ENCODE data around the gene MYO5B. TPM values are rescaled to one million over a fixed set of nuclear protein-coding genes. Genes with fewer than 3 reads are reported as not detected.

MYO5B gene
- total RNA-seq, 4 donors from 2014 or later: 0.05 to 0.60 (median 0.35) TPM

DNA sequence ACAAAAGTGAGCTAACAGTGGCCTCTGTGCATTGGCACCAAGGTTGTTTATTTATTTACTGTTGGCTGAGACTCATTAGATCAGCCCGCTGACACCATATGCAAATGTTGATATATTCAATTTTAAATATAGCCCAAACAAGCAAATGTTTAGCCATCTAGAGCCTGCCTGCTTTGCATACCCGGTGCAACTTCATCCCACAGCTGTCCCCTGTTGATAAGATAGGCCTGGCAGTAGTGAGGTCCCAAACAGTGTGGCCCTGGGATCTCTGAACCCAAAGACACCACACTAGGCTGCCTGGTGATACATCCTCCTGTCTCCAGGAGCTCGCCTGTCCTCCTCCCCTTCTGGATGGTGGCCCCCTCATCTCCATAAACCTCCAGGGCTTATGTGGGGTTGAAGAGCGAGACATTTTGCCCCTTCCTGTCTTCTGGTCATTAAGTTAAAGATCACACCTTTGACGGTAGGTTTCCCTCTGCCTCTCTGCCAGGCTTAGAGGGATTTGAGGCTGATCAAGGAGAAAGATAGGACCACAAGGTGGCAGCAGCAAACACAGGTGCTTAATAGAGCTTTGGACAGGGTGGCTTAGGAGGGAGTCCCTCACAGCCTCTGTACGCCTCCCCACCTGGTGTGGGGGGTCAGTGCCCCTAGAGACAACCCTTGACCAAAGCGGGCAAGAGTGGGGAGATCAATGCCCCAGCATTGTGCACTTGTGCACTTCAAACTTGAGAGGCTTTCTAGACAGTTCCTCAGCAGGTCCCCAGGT is 23.7 kb upstream of the MYO5B start:
- DNase-seq (no peak), ATAC-seq (no peak)
- Histone ChIP-seq H3K27me3 (no peaks in the 10 kb centered on the region), H3K9me3 (no peaks in the 10 kb centered on the region), H3K4me1 (no peaks in the 10 kb centered on the region), H3K4me3 (no peak overlapping the region), H3K36me3 (no peaks in the 10 kb centered on the region), H3K27ac (no peak overlapping the region)
- TF ChIP-seq, protein P1, sequence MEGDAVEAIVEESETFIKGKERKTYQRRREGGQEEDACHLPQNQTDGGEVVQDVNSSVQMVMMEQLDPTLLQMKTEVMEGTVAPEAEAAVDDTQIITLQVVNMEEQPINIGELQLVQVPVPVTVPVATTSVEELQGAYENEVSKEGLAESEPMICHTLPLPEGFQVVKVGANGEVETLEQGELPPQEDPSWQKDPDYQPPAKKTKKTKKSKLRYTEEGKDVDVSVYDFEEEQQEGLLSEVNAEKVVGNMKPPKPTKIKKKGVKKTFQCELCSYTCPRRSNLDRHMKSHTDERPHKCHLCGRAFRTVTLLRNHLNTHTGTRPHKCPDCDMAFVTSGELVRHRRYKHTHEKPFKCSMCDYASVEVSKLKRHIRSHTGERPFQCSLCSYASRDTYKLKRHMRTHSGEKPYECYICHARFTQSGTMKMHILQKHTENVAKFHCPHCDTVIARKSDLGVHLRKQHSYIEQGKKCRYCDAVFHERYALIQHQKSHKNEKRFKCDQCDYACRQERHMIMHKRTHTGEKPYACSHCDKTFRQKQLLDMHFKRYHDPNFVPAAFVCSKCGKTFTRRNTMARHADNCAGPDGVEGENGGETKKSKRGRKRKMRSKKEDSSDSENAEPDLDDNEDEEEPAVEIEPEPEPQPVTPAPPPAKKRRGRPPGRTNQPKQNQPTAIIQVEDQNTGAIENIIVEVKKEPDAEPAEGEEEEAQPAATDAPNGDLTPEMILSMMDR (IDR thresholded peaks at IDR 0.05 in 4 of 5, conservative IDR thresholded peaks at IDR 0.05 in 1 of 5): no peak
- no peak for TF ChIP-seq POLR2A (IDR thresholded peaks at IDR 0.05)
- intact Hi-C loops (cut with DNase I; ENCODE audit: low total_unique reads) (loop anchor here (5.0 kb wide), 1 partner anchor 139 kb away; no protein-coding TSS in a partner anchor), in situ Hi-C loops (cut with MboI; ENCODE audit: low sequenced_read_pairs in 4 of 4) (no loop called here)

DNA sequence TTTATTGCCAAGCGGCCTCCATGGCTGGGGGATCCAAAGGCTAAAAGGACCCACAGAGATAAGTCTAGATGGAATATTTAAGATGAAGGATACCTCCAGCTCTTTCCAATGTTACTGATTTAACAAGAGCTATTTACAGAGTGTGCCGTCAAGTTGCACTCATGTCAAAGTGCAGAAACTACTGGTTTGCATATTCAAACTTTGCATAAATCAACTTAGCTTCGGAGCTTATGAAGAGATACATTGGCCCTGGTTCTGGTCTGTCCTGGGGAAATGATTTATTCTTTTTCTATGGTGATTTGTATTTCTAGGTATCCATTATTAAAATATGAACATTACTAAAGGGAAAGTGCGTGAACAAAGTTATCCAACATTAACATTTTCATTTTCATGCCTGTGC is 14.4 kb upstream of the MYO5B start:
- in situ Hi-C loops (cut with MboI; ENCODE audit: low sequenced_read_pairs in 4 of 4) (no loop called here), intact Hi-C loops (cut with DNase I; ENCODE audit: low total_unique reads) (no loop called here)
- DNase-seq: no peak
- no peak overlapping the region for H3K4me3 ChIP-seq
- peaks cover 0 to 4% (median 2%) of the 10 kb centered on the region in 3 donors for H3K27me3 ChIP-seq
- no peak for ATAC-seq
- no peak overlapping the region for H3K27ac ChIP-seq
- no peaks in the 10 kb centered on the region for H3K9me3 ChIP-seq
- no peak for TF ChIP-seq POLR2A (IDR thresholded peaks at IDR 0.05)
- TF ChIP-seq, protein P1 (IDR thresholded peaks at IDR 0.05 in 4 of 5, conservative IDR thresholded peaks at IDR 0.05 in 1 of 5): no peak
- H3K36me3 ChIP-seq: no peaks in the 10 kb centered on the region
- H3K4me1 ChIP-seq: no peaks in the 10 kb centered on the region

DNA sequence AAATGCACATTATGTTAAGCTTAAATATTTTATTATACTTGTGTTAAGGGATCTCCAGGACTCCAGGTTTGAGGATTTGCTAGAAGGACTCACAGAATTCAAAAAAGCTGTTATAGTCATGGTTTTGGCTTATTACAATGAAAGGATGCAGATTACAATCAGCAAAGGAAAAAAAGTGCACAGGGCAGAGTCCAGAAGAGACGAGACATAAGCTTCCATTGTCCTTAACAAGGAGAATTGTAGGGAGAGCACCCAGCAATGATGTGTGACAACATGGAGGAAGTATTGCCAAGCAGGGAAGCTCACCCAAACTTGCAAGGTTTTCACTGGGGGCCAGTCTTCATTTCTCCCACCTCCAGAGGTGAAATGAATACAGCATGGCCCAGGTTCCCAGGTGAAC is 12.8 kb upstream of the MYO5B start:
- Histone ChIP-seq H3K4me1 (no peaks in the 10 kb centered on the region), H3K36me3 (no peaks in the 10 kb centered on the region), H3K27me3 (peaks cover 0 to 6% (median 4%) of the 10 kb centered on the region in 3 donors), H3K27ac (no peak overlapping the region), H3K4me3 (no peak overlapping the region), H3K9me3 (no peaks in the 10 kb centered on the region)
- TF ChIP-seq, protein P1 (IDR thresholded peaks at IDR 0.05 in 4 of 5, conservative IDR thresholded peaks at IDR 0.05 in 1 of 5): no peak
- no peak for TF ChIP-seq POLR2A (IDR thresholded peaks at IDR 0.05)
- intact Hi-C loops (cut with DNase I; ENCODE audit: low total_unique reads) (no loop called here), in situ Hi-C loops (cut with MboI; ENCODE audit: low sequenced_read_pairs in 4 of 4) (no loop called here)
- no peak for ATAC-seq
- DNase-seq: no peak

DNA sequence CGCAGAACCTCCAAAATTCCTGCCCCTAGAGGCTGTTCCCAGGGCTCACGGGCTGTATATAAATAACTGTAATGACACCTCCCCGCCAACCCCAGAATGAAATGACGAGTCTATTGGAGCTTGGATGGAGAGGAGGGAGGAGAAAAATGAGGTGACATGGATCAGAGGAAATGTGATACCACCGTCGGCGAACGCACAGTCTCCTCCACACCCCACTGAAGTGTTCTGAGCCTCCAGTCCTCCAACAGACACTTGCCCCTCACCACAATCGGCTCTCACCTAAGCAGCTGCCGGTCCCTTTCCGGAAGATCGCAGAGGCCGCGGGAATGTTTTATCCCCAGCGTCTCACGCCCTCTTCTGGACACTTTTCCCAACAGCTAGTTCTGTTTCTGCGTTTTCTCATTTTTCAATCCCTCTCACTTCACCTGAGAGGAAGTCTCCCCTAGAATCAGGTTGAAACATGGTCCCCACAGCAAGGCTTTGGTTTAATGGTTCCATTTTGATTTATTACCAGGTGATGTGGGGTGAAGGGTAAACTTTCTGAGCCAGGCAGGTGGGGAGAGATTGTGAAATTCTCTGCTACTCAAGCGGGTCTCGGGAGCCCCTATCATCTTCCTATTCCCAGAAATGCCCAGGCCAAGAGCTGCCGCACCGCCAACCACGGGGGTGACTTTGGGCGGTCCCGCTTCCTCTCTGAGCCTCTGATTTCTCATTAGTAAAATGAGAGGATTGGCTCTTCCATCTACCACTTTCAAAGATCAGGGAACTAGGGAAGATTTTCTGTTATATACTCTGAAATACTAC is 9.1 kb upstream of the MYO5B start:
- no peaks in the 10 kb centered on the region for H3K4me1 ChIP-seq
- DNase-seq: no peak
- in situ Hi-C loops (cut with MboI; ENCODE audit: low sequenced_read_pairs in 4 of 4) (no loop called here), intact Hi-C loops (cut with DNase I; ENCODE audit: low total_unique reads) (no loop called here)
- ATAC-seq: peak; percentile 30 to 33
- H3K9me3 ChIP-seq: no peaks in the 10 kb centered on the region
- H3K27me3 ChIP-seq: peaks cover 0 to 11% (median 4%) of the 10 kb centered on the region in 3 donors
- no peak overlapping the region for H3K4me3 ChIP-seq
- TF ChIP-seq, protein P1 (IDR thresholded peaks at IDR 0.05 in 4 of 5, conservative IDR thresholded peaks at IDR 0.05 in 1 of 5): peak in 4 of 5 experiments; percentile 19 to 51 (median 34)
- no peak for TF ChIP-seq POLR2A (IDR thresholded peaks at IDR 0.05)
- no peaks in the 10 kb centered on the region for H3K36me3 ChIP-seq
- H3K27ac ChIP-seq: no peak overlapping the region
